22Rv1 (cell line): ENCODE results near the gene CTDP1.

ENCODE experiments used
- ZFX ChIP-seq: fragments of 450-650 bp; IDR thresholded peaks from 2 replicates; pipeline ENCODE4 v1.6.1; 2017; ENCODE audit warnings: antibody characterized with exemption, borderline replicate concordance
- TF ChIP-seq, protein P1 (sequence below): fragments of 450-650 bp; IDR thresholded peaks from 2 replicates; pipeline ENCODE4 v1.5.1; 2017; ENCODE audit warnings: mild to moderate bottlenecking

DNA sequence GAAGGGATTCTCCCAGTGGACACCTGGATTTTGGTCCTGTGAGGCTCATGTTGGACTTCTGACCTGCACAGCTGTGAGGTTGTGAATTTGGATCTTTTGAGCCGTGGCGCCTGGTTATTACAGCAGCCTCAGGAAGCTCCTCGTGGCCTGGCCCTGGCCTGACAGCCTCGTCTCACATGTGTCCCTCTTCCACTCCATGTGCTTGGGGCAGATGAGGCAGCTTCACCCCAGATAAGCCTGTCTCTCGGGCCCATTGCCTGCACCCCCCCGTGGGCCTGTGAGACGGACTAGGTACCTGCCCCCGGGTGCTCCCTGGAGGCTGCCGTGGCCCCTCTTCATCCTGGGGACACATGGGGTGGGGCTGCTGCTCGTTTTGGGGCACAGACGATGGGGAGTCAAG is 51.2 kb downstream of the CTDP1 start:
- TF ChIP-seq, protein P1, sequence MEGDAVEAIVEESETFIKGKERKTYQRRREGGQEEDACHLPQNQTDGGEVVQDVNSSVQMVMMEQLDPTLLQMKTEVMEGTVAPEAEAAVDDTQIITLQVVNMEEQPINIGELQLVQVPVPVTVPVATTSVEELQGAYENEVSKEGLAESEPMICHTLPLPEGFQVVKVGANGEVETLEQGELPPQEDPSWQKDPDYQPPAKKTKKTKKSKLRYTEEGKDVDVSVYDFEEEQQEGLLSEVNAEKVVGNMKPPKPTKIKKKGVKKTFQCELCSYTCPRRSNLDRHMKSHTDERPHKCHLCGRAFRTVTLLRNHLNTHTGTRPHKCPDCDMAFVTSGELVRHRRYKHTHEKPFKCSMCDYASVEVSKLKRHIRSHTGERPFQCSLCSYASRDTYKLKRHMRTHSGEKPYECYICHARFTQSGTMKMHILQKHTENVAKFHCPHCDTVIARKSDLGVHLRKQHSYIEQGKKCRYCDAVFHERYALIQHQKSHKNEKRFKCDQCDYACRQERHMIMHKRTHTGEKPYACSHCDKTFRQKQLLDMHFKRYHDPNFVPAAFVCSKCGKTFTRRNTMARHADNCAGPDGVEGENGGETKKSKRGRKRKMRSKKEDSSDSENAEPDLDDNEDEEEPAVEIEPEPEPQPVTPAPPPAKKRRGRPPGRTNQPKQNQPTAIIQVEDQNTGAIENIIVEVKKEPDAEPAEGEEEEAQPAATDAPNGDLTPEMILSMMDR: no peak
- TF ChIP-seq ZFX: no peak
